G401 (cell line): ENCODE results near the gene GMPR. TPM values are rescaled to one million over a fixed set of nuclear protein-coding genes. Genes with fewer than 3 reads are reported as not detected.
"Not testable (repeated sequence)": the region's sequence is repeated elsewhere in the genome, so short reads cannot be mapped to it uniquely, and the experiment has no call there.

Experiments
- DNase-seq: peaks from one replicate; pipeline ENCODE4 v3.0.0-alpha.2; 2015; ENCODE audit warnings: low spot score
- in situ Hi-C: cut with HindIII; loops from 2 replicates; pipeline ENCODE4 v1.10.0; 2016; ENCODE audit warnings: low sequenced_read_pairs, mixed read lengths
- total RNA-seq: library from RNA; depleted of rRNA; stranded (reverse); fragments of >200 nt; shearing (Covaris generic); gene quantifications from 2 replicates; pipeline ENCODE4 v1.2.3, GENCODE V29; 2014

The GMPR gene
- total RNA-seq, 1 experiment from 2014 or later, result not detected

DNA sequence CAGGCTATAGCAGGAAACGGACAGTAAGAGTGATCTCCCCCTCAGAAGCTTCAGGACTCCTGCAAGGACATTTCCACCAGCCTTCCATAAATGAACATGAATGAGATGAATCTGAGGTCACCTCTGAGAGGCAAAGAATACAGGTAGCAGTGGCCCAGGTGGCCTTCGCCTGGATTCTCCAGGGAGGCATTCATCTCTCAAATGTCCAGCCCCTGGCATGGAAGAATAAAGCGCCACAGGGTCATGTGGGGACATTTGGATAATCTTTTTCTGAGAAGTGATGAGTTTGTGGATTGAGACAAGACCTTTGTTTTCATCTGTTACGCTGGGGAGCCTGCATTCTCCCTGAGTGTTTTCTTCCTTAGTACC lies 2.9 kb downstream of the GMPR start:
- no peak for DNase-seq
- in situ Hi-C loops, result no loop called here

DNA sequence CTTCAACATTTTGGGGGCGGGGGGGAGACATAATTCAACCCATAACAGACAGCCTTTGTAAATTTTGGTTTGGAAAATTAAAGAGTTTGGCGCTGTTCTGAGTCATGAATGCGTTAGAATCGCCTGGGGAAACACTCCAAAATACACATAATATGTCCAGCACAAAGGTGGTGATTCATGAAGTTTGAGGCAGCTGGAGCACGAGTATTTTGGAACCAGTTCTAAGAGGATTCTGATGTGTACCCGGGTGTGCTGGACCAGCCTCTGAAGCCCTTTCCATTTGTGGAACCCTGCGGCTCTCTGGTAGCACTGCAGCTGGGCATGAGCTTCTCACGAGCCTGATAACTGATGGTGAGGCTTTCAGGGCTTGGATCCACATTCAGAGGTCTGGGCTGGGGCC lies 4.7 kb downstream of the GMPR start:
- in situ Hi-C loops, result no loop called here
- DNase-seq, result no peak

DNA sequence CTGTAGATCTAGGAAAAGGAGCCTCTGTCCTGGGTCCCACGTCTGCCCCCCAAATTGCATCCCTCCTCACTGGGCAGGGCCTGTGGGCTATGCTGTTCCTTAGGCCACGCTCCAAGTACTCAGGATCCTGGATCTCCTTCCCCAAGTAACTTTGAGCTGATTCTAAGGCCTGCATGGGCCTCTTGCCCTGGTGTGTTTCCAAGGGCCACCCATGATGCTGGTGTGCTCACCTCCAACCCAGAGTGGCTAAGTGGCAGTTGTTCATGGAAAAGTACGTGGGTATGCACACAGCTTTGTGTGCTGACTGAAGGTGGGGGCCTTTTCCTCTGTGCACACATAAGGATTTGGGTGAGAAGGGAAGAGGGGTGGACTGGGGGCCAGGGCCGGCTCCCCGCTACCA lies 5.3 kb downstream of the GMPR start:
- in situ Hi-C loops, result no loop called here
- no peak for DNase-seq

DNA sequence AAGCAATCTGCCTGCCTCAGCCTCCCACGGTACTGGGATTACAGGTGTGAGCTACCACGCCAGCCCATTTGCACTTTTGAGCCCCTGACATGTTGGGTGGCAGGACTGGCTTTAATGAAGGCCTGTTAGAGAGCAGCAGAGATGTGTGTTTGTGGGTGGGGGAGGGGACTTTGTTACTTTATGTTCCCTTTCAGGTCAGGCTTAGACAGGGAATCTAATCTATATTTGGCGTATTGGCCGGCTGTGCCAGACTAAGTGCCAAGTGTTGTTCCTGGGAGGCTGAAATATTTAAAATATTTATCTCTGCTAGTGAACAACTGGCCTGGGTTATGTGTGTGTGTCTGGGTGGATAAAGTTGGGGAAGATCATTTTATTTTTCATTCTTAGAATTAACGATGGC lies 6.1 kb downstream of the GMPR start:
- in situ Hi-C loops, result no loop called here
- DNase-seq, result peak; percentile 43

DNA sequence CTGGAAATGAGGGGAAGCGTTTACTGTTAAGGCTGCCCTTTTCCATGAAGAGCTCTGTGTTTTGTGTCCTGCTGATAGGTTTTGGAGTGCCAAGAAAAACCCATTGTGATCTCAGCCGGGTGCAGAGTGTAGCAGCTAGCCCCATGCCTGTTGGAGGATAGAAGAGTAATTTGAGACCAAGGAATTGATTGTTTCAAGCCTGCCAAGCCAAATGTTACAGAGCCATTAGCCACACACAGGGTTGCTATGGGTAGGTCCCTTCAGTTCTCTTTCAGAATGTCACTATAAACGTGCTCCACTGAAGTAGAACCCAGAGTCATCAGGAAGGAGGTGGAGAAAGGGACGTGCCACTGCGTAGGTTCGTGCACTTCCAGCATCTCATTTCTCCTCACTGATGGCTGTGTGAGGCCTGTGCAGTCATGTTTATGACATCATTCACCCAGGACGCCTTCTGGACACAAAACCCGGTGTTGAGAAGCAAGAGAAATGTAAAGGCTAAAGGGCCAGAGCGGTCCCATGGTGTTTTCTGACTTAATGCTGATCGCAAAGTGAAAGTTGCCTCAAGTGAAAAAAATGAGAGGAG lies 6.6 kb downstream of the GMPR start:
- in situ Hi-C loops, result no loop called here
- DNase-seq, result peak; percentile 64

DNA sequence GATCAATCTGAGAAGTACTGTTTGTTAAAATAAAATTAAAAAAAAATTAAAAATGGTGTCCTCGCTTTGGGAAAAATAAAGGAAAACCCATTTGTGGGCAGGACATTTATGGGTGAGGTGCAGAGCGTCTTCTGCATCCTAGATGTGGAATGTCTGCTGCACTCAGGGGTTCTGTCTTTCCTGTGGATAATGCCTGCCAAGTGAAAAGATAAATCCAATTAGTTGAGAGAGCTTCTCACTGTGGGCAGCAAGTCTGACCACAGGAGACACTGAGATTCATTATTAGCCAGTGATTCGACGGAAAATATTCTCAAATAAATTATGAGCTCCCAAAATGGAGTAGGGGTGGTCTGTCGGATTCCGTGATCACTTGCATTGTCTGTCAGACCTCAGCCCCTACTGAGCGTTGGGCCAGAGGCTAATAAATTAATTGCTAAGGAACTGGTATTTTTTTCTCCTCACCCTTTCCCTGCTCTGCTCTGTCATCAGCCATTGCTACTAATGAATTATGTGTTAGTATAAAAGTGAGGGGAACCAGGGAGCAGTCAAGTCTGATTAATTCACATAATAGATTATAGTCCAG lies 10.0 kb downstream of the GMPR start:
- in situ Hi-C loops, result no loop called here
- no peak for DNase-seq

DNA sequence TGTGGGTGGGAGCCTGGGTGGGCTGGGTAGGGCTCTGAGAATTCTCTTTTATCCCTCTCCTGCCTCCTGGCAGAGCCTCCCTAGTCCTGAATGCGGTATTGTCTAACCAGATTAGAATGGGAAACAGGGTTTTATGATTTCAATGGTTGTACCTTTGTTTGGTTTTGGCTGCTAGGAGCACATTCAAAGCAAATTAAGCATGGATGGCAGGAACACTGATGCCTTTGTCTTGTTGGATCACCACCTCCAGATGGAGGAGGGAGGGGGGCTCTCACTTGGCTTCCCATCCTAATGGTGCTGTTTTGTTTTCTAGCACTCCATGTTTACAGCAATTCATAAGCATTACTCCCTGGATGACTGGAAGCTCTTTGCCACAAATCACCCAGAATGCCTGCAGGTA lies 11.6 kb downstream of the GMPR start:
- DNase-seq, result no peak
- in situ Hi-C loops, result no loop called here

DNA sequence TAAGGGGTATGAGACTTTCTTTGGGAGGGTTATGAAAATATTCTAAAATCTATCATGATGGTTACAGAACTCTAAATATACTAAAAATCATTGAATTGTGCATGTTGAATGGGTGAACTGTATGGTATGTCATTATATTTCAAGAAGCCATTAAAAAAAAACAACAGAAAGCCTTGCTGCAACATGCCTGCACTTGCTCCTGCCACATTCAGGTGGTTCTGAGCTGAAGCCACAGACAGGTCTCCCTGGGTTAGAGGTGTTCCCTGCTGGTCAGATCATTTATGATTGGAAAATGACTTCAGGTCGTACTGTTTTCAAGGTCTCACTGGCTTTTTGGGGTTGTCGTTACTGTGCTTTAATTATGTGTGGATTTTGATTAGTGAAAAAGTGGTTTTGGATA lies 13.3 kb downstream of the GMPR start:
- in situ Hi-C loops, result no loop called here
- no peak for DNase-seq

DNA sequence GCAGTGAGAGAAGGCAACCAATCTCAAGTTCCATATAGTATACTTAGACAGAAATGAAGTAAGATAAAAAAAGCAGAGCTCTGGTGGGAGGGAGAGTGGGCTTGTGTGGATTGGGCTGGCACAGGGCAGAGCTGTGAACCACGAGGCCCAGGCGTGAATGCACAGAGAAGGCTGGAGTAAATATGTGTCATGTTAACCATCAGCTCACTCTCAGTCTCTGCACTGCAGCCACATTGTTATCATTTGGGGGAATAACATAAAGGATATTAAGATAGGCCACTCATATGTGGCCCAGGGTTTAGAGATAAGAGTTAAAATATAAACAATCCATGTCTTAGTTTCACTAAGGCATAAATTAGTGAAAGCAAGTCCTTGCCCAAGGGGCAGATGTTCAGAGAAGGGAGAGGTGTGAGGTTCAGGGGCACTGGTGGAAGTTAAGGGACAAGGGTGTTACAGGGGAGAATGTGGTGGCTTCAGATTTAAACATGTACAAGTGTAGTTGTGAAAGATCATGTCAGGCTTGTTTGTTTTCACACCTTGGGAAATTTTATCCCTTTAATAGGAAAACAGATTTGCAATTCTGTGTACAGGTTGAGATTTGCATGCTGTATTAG lies 14.4 kb downstream of the GMPR start:
- in situ Hi-C loops, result no loop called here
- DNase-seq, result no peak

DNA sequence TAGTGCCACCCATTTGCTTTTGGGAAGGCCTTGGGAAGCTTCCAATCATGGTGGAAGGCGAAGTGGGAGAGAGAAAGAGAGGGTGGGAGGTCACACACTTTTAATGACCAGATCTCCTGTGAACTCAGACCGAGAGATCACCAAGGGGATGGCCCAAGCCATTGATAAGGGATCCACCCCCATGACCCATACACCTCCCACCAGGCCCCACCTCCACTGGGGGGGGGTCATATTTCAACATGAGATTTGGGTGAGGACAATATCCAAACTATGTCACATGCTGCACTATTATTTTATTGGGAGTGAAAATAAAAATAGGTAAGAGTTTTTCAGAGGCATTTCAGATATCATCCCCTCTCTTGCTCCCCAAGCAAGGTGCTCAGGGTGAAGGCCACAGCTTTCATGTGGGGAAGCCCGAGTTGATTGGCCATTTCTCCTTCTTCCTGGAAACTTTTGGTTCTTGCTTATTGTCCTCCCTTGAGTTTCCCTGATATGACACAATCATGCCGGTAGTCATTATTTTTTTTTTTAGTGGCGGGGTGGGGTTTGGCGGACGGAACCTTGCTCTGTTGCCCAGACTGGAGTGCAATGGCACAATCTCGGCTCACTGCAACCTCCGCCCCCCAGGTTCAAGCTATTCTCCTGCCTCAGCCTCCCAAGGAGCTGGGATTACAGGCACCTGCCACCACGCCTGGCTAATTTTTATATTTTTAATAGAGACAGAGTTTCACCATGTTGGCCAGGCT lies 15.2 kb downstream of the GMPR start:
- DNase-seq, result no peak
- in situ Hi-C loops, result no loop called here

DNA sequence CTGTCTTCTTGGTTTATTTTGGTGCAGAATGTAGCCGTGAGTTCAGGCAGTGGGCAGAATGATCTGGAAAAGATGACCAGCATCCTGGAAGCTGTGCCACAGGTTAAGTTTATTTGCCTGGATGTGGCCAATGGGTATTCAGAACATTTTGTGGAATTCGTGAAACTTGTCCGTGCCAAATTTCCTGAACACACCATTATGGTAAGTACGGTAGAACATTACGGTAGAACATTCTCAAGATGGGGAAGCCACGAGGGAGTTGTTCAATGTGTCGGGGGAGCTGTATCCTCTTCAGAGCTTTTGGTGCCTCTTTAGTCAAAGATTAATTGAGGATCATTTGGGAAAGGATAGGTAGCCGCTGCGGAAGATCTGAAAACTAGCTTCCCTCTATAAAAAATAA lies 16.1 kb downstream of the GMPR start:
- in situ Hi-C loops, result no loop called here
- DNase-seq, result no peak

DNA sequence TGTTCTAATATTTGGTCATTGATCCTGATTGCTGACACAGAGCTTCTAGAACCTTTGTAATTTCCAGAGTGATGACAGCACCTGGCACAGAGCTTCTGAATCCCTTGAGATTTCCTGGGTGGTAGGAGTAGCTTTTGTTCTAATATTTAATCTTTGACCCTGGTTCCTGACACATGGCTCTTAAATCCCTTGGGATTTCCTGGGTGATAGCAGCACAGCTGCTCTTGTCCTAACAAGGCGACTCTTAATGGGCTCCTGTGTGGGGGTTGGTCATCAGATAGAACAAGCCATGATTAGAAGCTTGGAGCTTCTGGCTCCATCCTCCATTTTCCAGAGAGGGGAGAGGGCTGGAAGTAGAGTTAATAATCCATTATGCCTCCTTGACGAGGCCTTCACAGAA lies 18.4 kb downstream of the GMPR start:
- no peak for DNase-seq
- in situ Hi-C loops, result no loop called here

DNA sequence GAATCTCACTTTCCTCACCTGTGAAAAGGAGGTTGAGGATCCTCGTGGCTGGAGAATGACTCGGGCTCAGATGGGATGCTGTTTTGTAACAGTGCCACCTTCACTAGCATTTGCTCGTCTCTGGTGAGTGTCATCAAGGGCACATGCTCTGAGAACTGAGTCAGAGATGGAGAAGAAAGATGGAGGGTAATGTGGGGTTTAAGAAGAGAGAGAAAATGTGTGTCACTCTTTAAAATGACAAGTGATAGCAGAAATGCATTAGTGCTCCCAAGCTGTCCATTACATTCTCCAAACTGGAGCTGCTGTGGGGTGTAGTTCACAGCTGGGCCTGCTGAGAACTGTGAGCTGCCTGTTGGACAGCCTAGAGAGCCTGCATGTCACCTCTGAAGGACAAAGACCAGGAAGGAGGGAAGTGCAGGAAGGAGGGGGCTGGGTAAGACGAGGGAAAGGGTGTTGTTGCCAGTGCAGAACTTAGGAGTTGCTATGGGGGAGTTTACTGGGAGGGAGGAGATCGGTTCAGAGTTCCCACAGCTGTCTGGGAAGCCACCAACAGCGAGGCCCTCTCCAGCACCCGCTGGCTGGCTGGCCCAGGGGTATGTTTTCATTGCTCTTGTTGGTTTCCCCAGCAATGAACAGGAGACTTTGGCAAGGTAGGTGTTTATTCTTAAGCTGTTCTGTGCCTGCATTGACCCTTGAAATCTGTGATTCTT lies 19.8 kb downstream of the GMPR start:
- in situ Hi-C loops, result no loop called here
- no peak for DNase-seq

DNA sequence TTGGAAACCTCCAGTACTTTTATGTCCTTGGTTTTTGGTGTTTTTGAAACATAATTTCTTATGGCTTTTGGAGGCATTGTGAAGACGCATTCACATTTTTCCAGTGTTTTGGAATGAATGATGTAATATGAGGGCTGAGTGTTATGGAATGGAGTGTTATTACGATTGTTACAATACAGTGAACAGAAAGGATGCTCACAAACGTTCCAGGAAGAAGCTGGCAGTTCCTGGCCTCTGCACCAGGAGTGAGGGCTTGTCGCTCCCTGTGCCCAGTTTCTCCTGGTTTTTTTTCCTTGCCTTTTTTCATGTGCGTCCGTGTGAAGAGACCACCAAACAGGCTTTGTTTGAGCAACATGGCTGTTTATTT lies 20.3 kb downstream of the GMPR start:
- in situ Hi-C loops, result no loop called here
- DNase-seq, result no peak

DNA sequence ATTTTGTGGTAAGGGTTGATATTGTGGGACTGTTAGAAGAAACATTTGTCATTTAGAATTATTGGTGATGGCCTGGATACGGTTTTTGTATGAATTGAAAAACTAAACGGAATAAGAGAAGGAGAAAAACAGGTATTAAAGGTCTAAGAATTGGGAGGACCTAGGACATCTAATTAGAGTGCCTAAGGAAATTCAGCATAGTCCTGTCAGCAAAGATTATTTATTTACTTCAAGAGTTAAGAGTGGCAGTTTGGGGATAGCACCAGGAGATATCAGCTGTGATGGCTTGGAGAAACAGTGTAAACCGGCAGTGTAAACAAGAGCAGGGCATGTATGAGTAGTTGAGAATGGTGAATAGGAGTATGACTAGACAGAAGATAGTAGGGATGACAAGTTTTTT lies 21.2 kb downstream of the GMPR start:
- in situ Hi-C loops, DNase-seq: not testable (repeated sequence)

DNA sequence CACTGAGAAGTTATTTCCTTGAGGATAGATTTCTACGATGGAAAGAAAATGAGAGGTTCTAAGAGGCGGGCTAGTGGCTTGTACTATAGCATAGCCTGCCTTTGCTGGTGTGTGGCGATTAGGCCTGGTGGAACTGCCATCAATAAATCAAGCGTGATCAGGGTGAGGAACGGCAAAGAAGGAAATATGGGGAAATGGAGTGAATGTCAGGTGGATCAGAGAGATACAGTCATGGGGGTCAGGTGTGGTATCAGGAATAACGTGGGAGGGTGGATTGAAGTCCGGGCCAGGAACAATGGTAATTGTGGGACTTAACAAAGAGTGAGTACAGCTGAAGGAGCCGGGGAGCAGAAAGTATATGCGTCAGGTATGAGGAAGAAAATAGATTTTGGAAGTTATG lies 22.2 kb downstream of the GMPR start:
- DNase-seq, in situ Hi-C loops: not testable (repeated sequence)

DNA sequence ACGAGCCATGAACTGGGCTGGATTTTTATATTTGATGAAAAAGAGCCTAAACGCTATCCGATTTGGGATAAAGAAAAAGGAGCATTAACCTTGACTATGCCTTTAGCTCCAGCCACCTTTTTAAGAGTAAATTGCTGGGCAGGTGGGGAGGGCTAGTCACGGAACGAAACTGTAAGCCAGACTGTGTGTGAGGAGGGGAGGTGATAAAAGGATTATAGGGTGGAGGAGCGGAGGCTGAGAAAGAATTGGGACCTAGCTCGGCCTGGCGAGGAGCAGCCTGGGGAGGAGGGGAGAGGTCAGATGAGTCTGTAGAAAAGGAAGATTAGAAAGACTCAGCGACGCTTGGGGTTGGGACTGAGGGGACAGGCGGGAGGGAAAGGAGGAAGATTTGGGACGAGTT lies 24.4 kb downstream of the GMPR start:
- DNase-seq, in situ Hi-C loops: not testable (repeated sequence)

DNA sequence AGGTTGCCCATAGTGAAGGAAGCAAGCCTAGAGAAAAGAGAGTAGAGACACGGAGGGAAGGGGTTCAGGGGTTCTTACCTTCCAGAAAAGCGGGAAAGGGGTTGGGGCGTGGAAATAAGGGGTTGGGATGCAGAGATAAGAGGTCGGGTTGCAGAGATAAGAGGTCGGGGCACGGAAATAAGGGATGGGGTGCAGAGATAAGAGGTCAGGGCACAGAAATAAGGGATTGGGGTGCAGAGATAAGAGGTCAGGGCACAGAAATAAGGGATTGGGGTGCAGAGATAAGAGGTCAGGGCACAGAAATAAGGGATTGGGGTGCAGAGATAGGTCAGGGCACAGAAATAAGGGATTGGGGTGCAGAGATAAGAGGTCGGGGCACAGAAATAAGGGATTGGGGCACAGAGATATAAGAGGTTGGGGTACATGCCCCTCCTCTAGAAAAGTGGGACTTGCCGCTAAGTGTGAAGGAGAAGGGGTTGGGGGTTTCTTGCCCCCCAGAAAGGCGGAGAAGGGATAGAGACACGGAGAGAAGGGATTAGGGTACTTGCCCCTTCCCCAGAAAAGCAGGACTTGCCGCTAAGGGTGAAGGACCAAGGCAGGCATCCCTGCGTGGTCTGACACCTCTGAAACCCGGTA lies 25.2 kb downstream of the GMPR start:
- DNase-seq, in situ Hi-C loops: not testable (repeated sequence)

DNA sequence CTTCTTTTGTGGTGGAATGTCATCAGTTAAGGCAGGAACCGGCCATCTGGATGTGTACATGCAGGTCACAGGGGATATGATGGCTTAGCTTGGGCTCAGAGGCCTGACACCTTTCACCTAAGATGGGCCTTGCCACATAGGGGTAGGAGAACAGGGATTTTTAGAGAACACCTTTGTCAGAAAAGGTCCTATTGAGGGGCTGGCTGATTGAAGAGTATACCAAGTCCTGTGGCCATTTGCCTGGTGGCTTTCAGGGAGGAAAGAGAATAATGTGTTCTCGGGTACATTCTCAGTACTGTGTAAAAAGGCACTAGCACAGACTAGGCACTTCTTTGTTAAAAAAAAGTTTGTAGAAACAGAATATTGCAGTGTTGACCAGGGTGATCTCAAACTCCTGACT lies 26.4 kb downstream of the GMPR start:
- in situ Hi-C loops, result no loop called here
- DNase-seq, result no peak
